Measurements from ENCODE around the gene ARV1. TPM values are rescaled to one million over a fixed set of nuclear protein-coding genes. Genes with fewer than 3 reads are reported as not detected.

The ARV1 gene
- total and polyA plus RNA-seq, 10 of the 15 experiments (the other 5 are each of a cell fraction or from before 2014, with no cell fraction given), result 23.2 to 55.1 (median 35.6) TPM

- ChIA-PET CTCF (no interaction called here), RAD21 (ENCODE audit: unreplicated experiment) (no interaction called here), SMC1A (ENCODE audit: uncharacterized antibody, unreplicated experiment) (no interaction called here), POLR2A (no interaction called here)
- no TSS peak for BruUV-seq (replicated peaks)
- no peaks in the 10 kb centered on the region for H3K36me3 ChIP-seq (ENCODE audit: control insufficient read depth in 2 of 2, insufficient read depth in 2 of 2, low read length in 1 of 2)
- peak within 1 kb of the TSS; percentile 50 for H2AFZ ChIP-seq (ENCODE audit: control insufficient read depth, low read depth, low read length)
- peak; percentile 80 for ATAC-seq
- H3K9me3 ChIP-seq (replicated peaks; ENCODE audit: control insufficient read depth, insufficient read depth, low read length), result no peaks in the 10 kb centered on the region; the same call in 2 of the 3 replicates
- TF ChIP-seq BACH1 (IDR thresholded peaks at IDR 0.05; ENCODE audit: borderline replicate concordance), result 0 out of 2 replicates have a peak, but pooled peaks have one; percentile 37
- TF ChIP-seq SPI1 (IDR thresholded peaks at IDR 0.05; ENCODE audit: borderline replicate concordance, insufficient read depth, low read depth, low read length), result no peak
- no peak for TF ChIP-seq ZNF207 (IDR thresholded peaks at IDR 0.05; ENCODE audit: borderline replicate concordance)
- no peak within 1 kb of the TSS for H3K27ac ChIP-seq (ENCODE audit: control insufficient read depth, insufficient read depth)
- H3K4me2 ChIP-seq (ENCODE audit: control insufficient read depth, insufficient read depth), result peak within 1 kb of the TSS; percentile 85
- H3K9ac ChIP-seq (ENCODE audit: control insufficient read depth, insufficient read depth, low read length), result 0 out of 2 replicates have a peak within 1 kb of the TSS, but pooled peaks have one; percentile 5
- no peak for FAIRE-seq
- WGBS (ENCODE audit: insufficient coverage, insufficient replicate concordance, low lambda C conversion rate, missing lambda C conversion rate), result 2% methylated on average over 37 of the region's 82 CpGs
- H3K27me3 ChIP-seq (replicated peaks in 1 of 2; ENCODE audit: control insufficient read depth in 2 of 2, insufficient read depth in 2 of 2, low read length in 1 of 2), result peaks cover 0 to 6% of the 10 kb centered on the region in 2 experiments; a peak in 3 of 4 replicates
- H3K4me1 ChIP-seq (ENCODE audit: control insufficient read depth, insufficient read depth, low read length), result no peaks in the 10 kb centered on the region
- no peak for DNase-seq (ENCODE audit: low read depth, low spot score)
- no peaks in the 10 kb centered on the region for H3K79me2 ChIP-seq (ENCODE audit: control insufficient read depth, insufficient read depth, low read length)
- intact Hi-C loops (cut with micrococcal nuclease; ENCODE audit: unreplicated experiment), result no loop called here
- in situ Hi-C loops (cut with MboI), result no loop called here
- H4K20me1 ChIP-seq (ENCODE audit: control insufficient read depth, insufficient read depth), result no peaks in the 10 kb centered on the region
- H3K4me3 ChIP-seq, result peak within 1 kb of the TSS; percentile 80
Measured at GRCh38 chr1:231040019-231040799, 61.3 kb downstream of the ARV1 start, which contains the start of gene FAM89A. Gene FAM89A (minus strand): TSS chr1:231040254. CDS start chr1:231040211, 43 bp downstream.

- peak overlapping the region; percentile 78; the same call in 1 of the 2 replicates for H3K4me2 ChIP-seq (ENCODE audit: control insufficient read depth, insufficient read depth)
- BruUV-seq (replicated peaks), result no TSS peak
- H4K20me1 ChIP-seq (ENCODE audit: control insufficient read depth, insufficient read depth), result no peaks in the 10 kb centered on the region
- H3K36me3 ChIP-seq (ENCODE audit: control insufficient read depth in 2 of 2, insufficient read depth in 2 of 2, low read length in 1 of 2), result no peaks in the 10 kb centered on the region
- no peak overlapping the region for H3K9ac ChIP-seq (ENCODE audit: control insufficient read depth, insufficient read depth, low read length)
- CTCF ChIA-PET, result no interaction called here
- no peak overlapping the region for H3K4me3 ChIP-seq
- POLR2A ChIA-PET, result no interaction called here
- no peaks in the 10 kb centered on the region for H3K79me2 ChIP-seq (ENCODE audit: control insufficient read depth, insufficient read depth, low read length)
- H2AFZ ChIP-seq (ENCODE audit: control insufficient read depth, low read depth, low read length), result no peak overlapping the region
- FAIRE-seq, result no peak
- in situ Hi-C loops (cut with MboI) (no loop called here), intact Hi-C loops (cut with micrococcal nuclease; ENCODE audit: unreplicated experiment) (no loop called here)
- H3K27me3 ChIP-seq (replicated peaks in 1 of 2; ENCODE audit: control insufficient read depth in 2 of 2, insufficient read depth in 2 of 2, low read length in 1 of 2), result peaks cover 0 to 6% of the 10 kb centered on the region in 2 experiments; a peak in 3 of 4 replicates
- no peak overlapping the region for H3K27ac ChIP-seq (ENCODE audit: control insufficient read depth, insufficient read depth)
- H3K9me3 ChIP-seq (replicated peaks; ENCODE audit: control insufficient read depth, insufficient read depth, low read length), result no peaks in the 10 kb centered on the region; the same call in 2 of the 3 replicates
- RAD21 ChIA-PET (ENCODE audit: unreplicated experiment), result no interaction called here
- SMC1A ChIA-PET (ENCODE audit: uncharacterized antibody, unreplicated experiment), result no interaction called here
- WGBS (ENCODE audit: insufficient coverage, insufficient replicate concordance, low lambda C conversion rate, missing lambda C conversion rate), result 26% methylated on average over 36 of the region's 37 CpGs
- ATAC-seq, result no peak
- H3K4me1 ChIP-seq (ENCODE audit: control insufficient read depth, insufficient read depth, low read length), result no peaks in the 10 kb centered on the region
- no peak for DNase-seq (ENCODE audit: low read depth, low spot score)
- TF ChIP-seq CBFB (IDR thresholded peaks at IDR 0.05; ENCODE audit: low read depth) (no peak), NR2C2 (IDR thresholded peaks at IDR 0.05; ENCODE audit: borderline replicate concordance, control insufficient read depth, insufficient read length, low read depth) (no peak), KAT2A (conservative IDR thresholded peaks at IDR 0.05; ENCODE audit: control insufficient read depth, low read depth, low read length) (no peak), STAT3 (IDR thresholded peaks at IDR 0.05; ENCODE audit: low read depth, low read length) (no peak), SUPT20H (IDR thresholded peaks at IDR 0.05; ENCODE audit: borderline replicate concordance, control insufficient read depth, low read depth, low read length) (no peak), YY1 (IDR thresholded peaks at IDR 0.05; ENCODE audit: low read depth, low read length) (no peak), HDAC2 (IDR thresholded peaks at IDR 0.05) (no peak), POU2F2 (IDR thresholded peaks at IDR 0.05; ENCODE audit: borderline replicate concordance, low read depth, low read length) (no peak), KLF5 (IDR thresholded peaks at IDR 0.05; ENCODE audit: partially characterized antibody) (no peak), ESRRA (IDR thresholded peaks at IDR 0.05; ENCODE audit: low read length) (no peak), SIN3A (IDR thresholded peaks at IDR 0.05; ENCODE audit: low read depth, low read length) (no peak)
Measured at GRCh38 chr1:231040800-231041718, 62.2 kb downstream of the ARV1 start.
